Thyroid gland (tissue), 4 donors: ENCODE results near the gene ELOVL1.
"Not testable (repeated sequence)": the region's sequence is repeated elsewhere in the genome, so short reads cannot be mapped to it uniquely, and the experiment has no call there.

ENCODE experiments used
- POLR2A ChIP-seq, 2 donors: fragments of 450-650 bp; IDR thresholded peaks; one replicate each; pipeline ENCODE4 v1.6.1; 2017; ENCODE audit warnings: antibody characterized with exemption in 2 of 2, mild to moderate bottlenecking in 2 of 2, moderate library complexity in 1 of 2
- TF ChIP-seq, protein P1 (sequence below), 6 experiments: fragments of 200-600 bp in 3 of 6; fragments of 450-650 bp in 3 of 6; sonication (generic) in 3 of 6; IDR thresholded peaks; one replicate each; pipeline ENCODE4 v1.5.1; 2016 to 2019; ENCODE audit warnings: antibody characterized with exemption in 6 of 6, mild to moderate bottlenecking in 2 of 6, inconsistent platforms in 1 of 6, moderate library complexity in 1 of 6

DNA sequence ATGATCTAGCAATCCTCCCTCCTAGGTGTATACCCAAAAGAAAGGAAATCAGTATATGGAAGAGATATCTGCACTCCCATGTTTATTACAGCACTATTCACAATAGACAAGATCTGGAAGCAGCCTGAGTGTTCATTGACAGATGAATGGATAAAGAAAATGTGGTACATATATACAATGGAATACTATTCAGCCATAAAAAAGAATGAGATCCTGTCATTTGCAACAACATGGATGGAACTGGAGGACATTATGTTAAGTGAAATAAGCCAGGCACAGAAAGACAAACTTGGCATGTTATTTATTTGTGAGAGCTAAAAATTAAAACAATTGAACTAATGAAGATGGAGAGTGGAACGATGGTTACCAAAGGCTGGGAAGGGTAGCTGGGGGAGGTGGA is 45.6 kb upstream of the ELOVL1 start:
- TF ChIP-seq, protein P1, sequence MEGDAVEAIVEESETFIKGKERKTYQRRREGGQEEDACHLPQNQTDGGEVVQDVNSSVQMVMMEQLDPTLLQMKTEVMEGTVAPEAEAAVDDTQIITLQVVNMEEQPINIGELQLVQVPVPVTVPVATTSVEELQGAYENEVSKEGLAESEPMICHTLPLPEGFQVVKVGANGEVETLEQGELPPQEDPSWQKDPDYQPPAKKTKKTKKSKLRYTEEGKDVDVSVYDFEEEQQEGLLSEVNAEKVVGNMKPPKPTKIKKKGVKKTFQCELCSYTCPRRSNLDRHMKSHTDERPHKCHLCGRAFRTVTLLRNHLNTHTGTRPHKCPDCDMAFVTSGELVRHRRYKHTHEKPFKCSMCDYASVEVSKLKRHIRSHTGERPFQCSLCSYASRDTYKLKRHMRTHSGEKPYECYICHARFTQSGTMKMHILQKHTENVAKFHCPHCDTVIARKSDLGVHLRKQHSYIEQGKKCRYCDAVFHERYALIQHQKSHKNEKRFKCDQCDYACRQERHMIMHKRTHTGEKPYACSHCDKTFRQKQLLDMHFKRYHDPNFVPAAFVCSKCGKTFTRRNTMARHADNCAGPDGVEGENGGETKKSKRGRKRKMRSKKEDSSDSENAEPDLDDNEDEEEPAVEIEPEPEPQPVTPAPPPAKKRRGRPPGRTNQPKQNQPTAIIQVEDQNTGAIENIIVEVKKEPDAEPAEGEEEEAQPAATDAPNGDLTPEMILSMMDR (IDR thresholded peaks at IDR 0.05), result not testable (repeated sequence)
- not testable (repeated sequence) for TF ChIP-seq POLR2A (IDR thresholded peaks at IDR 0.05)
